NCI-H82 treated with DMSO at 0.1 percent for 48 hours (cell line): ENCODE data around the gene JPH2.
A peak's percentile ranks its signal among the peaks of the same experiment; 100 is the strongest.
"Not testable (repeated sequence)": the region's sequence is repeated elsewhere in the genome, so short reads cannot be mapped to it uniquely, and the experiment has no call there.

Experiments
- DNase-seq: peaks from one replicate; lab custom pipeline; 2025; ENCODE audit not compliant: unreplicated experiment; lab: John Stamatoyannopoulos, UW

JPH2 gene

DNA sequence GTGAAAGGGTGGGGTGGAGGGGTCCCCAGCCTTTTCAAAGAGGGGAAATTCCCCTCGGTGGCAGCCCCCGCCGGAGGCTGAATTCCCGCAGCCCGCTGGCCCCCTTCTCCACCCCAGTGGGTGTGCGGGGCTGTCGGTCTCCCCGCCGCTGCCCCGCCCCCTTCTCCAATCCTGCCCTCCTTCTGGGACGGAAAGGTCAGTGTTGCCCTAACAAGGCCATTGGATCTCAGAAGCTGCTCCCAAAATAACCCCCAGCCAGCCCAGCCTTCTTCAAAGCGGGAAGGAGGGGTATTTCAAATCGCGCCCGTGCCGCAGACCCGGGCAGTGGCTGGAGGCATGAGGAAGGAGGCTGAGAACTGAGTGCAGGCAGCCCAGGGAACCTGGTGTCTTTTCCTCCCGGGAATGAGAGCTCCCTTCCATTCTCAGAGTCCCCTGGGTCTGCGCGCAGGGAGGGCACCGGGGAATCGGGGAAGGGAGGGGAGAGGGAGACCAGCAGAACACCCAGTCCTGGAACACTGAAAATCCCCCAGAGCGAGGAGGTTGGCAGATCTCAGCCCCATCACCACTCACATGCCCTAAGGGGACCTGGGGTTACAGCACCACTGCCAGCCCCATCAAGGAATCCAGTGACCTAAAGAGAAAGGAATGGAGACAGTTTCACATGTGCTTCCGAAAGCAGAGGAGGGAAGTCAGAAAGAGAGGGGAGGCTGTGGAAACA lies at the start of gene JPH2:
Gene JPH2 (minus strand): TSS at position 135 of the 718 bp plus-strand sequence. CDS start 483 bp downstream, outside the sequence.
- DNase-seq: no peak

- DNase-seq: no peak
These were observed 48.7 kb upstream of the JPH2 start for GRCh38 chr20:44235702-44236101.

DNA sequence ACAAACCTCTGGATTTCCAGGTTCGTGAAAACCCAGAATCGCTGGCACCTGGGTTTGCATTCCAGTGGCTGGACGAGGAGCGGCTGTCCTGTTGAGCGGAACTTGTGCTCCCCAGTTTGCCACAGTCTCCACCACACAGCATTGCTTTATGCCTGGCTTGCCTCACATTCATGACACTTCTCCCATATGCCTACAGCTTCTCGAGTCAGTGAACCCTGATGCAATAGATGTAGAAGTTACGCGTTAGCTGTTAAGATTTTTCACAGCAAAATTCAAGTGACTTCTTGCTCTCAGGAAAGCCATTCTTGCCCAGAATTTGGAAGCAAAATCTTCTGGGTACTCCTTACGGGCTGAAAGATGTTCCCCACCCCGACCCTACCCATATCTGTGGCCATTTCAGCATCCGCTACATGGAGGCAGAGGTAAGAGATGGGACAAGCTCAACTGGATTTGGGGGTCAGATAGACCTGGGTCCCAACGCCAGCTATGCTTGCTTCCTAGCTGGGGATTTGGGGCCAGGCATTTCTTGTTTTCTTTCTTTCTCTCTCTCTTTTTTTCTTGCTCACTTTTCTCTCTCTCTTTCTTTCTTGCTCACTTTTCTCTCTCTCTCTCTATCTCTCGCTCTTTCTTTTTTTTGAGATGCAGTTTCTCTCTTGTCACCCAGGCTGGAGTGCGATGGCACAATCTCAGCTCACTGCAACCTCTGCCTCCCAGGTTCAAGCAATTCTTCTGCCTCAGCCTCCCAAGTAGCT lies 47.8 kb upstream of the JPH2 start:
- no peak for DNase-seq

DNA sequence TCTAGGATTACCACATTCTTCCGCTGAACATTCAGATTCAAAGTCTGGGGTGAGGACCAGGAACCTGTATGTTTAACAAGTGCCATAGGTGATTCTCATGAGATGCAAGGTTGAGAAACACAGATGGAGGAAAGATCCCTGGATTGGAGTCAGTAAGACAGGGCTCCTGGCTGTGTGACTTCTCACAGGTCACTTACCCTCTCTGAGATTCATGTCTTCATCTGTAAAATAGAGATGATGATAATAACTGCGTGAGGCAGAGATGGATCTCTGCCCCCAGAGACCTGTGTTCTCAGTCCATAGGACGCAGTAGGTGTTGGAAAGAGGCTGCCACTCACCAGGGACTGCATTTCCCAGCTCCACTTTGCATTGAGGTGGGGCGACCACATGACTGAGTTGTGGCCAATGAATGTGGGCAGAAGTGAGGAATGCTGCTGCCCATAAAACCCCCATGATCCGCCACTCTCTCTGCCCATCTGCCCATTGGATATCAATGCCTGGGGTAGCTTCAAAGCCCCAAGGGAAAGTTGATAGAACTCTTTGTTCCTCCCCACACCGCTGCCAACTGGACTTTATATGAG lies 46.5 kb upstream of the JPH2 start:
- no peak for DNase-seq

GRCh38 chr20:44232469-44232856 lies 45.5 kb upstream of the JPH2 start:
- DNase-seq: not testable (repeated sequence)

DNA sequence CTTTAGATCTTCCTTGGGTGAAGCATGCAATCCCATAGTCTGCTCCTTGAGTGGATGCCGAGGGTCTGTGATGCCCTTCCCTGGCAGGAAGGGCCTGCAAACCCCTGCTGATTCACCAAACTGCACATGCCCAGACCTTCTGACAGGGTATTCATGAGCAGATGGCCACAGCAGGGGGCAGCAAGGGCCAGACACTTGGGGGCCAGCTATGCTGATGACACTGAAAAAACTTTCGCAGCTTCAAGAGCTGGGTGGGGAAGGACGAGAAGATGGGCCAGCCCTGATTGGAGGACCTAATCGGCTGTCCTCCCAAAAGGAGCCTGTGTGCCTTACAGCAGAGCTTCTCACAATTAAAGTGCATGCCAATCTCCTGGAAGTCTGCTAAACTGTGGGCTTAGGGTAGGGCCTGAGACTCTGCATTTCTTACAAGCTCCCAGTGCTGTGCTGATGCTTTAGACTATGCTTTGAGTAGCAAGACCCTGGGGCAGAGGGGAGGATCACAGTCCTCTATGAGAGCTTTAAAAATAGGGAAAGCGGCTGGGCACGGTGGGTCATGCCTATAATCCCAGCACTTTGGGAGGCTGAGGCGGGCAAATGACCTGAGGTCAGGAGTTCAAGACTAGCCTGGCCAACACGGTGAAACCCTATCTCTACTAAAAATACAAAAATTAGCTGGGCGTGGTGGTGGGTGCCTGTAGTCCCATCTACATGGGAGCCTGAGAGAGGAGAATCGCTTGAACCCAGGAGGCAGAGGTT lies 44.9 kb upstream of the JPH2 start:
- DNase-seq: no peak

DNA sequence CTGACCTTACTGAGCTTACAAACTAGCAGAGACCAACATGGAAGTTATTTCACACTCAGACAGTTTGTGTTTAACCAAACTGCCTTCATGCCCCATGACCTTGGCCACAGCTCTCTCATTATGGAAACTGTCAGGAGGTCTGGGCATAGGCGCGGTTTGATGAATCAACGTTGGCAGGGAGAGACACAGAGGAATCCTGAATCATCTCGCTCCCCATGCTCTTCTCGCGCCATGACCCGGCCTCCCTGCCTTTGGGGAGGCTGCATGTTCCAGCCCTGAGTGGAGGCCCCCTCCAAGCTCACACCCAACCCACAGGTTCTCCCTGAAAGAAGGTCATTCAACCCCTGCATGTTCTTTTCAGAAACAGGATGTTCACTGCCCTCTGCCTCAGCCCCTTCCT lies 44.2 kb upstream of the JPH2 start:
- no peak for DNase-seq

- no peak for DNase-seq
These were observed 41.7 kb upstream of the JPH2 start for GRCh38 chr20:44228465-44229258.

DNA sequence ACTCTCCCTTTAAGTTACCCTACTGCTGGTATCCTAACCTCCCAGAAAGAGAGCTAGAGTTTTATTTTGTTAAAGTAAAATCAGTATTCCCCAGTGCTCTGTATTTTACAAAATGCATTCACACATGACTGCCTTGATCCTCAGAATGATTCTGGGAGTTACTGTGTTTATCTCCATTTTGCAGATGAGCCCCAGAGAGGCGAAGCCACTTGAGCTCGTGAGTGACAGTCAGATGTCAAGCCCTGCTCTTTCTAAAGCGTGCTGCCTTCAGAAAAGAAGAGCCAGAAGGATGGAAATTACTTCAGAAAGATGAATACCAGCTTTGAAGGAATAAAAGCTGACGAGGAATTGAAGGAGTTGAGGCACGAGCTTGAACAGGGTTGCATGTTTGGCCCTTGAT lies 37.6 kb upstream of the JPH2 start:
- DNase-seq: no peak

DNA sequence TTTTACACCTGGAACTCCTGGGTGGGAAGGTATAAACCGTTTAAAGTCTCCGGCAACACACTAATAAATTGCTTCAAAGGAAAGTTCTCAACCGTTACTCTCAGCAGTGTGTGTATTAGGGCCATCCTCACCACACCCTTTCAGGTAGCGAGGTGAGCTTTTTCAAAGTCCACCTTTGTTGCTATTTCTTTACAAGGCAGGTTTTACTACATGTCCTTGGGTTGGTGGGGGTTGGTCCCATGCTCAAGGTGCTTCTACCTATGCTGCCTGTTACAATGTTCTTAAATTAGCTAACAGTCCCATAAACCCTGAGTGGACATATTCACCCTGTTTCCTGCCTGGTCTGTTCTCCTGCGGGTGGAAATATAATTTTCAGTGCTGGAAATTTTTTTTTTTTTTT lies 36.7 kb upstream of the JPH2 start:
- DNase-seq: no peak

GRCh38 chr20:44222633-44223368 lies 35.8 kb upstream of the JPH2 start:
- DNase-seq: no peak

GRCh38 chr20:44222027-44222426 lies 35.0 kb upstream of the JPH2 start:
- no peak for DNase-seq

- no peak for DNase-seq
These were observed 34.5 kb upstream of the JPH2 start for GRCh38 chr20:44221368-44221954.

DNA sequence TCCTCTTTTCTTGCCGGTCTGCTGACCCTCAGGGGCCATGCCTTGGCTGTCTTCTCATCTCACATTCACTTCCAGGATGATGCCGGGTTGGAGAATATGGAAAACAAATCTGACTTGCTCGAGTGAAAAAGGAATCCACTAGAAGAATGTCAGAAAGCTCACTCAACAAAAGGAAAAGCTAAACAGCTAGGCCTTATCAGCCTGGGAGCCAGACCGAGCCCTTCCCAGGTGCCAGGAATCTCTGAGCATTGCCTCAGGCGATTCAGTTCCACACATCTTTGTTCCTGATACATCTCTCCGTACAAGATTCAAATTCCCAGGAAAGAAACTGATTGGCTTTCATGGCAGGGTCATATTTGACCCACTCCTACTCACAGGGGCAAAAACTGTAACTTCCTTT lies 32.8 kb upstream of the JPH2 start:
- no peak for DNase-seq

DNA sequence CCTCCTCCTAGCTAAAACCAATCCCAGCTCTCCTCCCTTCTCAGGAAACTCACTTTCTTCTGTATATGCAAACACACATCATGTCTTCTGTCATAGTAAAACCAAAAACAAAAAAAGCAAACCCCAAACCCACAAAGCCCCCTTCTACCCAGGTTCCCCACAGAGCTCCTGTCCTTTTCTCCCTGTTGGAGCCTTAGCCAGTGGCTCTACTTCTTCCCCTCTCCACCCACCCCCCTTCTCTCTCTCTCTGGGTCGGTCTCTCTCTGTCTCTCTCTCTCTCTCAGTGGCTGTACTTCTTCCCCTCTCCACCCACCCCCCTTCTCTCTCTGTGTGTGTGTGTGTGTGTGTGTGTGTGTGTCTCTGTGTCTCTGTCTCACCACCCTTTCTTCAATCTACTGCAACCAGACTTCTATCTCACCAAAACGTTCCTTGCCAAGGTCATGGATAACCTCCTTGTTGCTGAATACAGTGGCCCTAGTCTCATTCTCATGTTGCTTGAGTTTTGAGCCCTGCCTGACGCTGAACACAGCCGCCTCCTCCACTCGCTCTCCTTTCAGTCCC lies 32.3 kb upstream of the JPH2 start:
- no peak for DNase-seq

GRCh38 chr20:44218446-44218845 lies 31.5 kb upstream of the JPH2 start:
- no peak for DNase-seq

- DNase-seq: peak; percentile 74
These were observed 30.5 kb upstream of the JPH2 start for GRCh38 chr20:44217342-44218092.

GRCh38 chr20:44215125-44215524 lies 28.1 kb upstream of the JPH2 start:
- peak; percentile 14 for DNase-seq

DNA sequence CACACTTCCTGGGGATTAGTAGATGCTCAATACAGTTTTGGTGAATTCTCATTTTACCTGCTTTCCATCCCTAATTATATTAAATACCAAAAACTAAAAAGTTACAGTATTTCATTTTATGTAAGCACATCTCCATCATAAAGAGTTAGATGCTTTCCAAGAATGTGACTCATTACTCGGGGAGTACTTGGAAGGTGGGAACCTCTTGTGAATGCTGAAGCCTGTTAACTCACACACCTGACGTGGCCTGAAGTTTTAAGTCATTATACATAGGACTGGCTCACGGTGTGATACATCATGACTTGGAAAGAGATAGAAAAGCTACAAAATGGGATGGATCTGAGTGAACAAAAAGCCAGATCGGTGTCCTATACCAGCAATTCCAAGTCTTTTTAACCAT lies 25.8 kb upstream of the JPH2 start:
- no peak for DNase-seq
